ENCODE data around the gene SLC6A17.

Gene SLC6A17

GRCh38 chr1:110224240-110224995 lies 74.1 kb downstream of the SLC6A17 start:
- no peak for DNase-seq

GRCh38 chr1:110225212-110225611 lies 74.9 kb downstream of the SLC6A17 start:
- no peak for DNase-seq

GRCh38 chr1:110225756-110226404 lies 75.6 kb downstream of the SLC6A17 start:
- no peak for DNase-seq

- no peak for DNase-seq
Measured at GRCh38 chr1:110227774-110228173, 77.5 kb downstream of the SLC6A17 start.

GRCh38 chr1:110228381-110228780 lies 78.1 kb downstream of the SLC6A17 start:
- DNase-seq, result no peak

GRCh38 chr1:110228869-110229268 lies 78.6 kb downstream of the SLC6A17 start:
- DNase-seq, result no peak

GRCh38 chr1:110229348-110230001 lies 79.2 kb downstream of the SLC6A17 start:
- DNase-seq, result no peak

- no peak for DNase-seq
Measured at GRCh38 chr1:110230381-110231199, 80.3 kb downstream of the SLC6A17 start.

- no peak for DNase-seq
Measured at GRCh38 chr1:110233861-110234260, 83.6 kb downstream of the SLC6A17 start.

- no peak for DNase-seq
Measured at GRCh38 chr1:110234691-110235090, 84.4 kb downstream of the SLC6A17 start.

GRCh38 chr1:110235181-110235833 lies 85.0 kb downstream of the SLC6A17 start:
- no peak for DNase-seq

- no peak for DNase-seq
Measured at GRCh38 chr1:110235834-110236682, 85.8 kb downstream of the SLC6A17 start.

GRCh38 chr1:110237386-110238152 lies 87.3 kb downstream of the SLC6A17 start:
- no peak for DNase-seq

GRCh38 chr1:110239441-110240430 lies 89.4 kb downstream of the SLC6A17 start:
- no peak for DNase-seq

- DNase-seq, result no peak
Measured at GRCh38 chr1:110240476-110241210, 90.3 kb downstream of the SLC6A17 start.

- no peak for DNase-seq
Measured at GRCh38 chr1:110241516-110241915, 91.2 kb downstream of the SLC6A17 start.

- DNase-seq, result no peak
Measured at GRCh38 chr1:110242062-110242461, 91.8 kb downstream of the SLC6A17 start.

- DNase-seq, result no peak
Measured at GRCh38 chr1:110242731-110243130, 92.4 kb downstream of the SLC6A17 start.

GRCh38 chr1:110243146-110243545 lies 92.9 kb downstream of the SLC6A17 start:
- no peak for DNase-seq
